Activated T-cell treated with anti-CD3 and anti-CD28 coated beads, Interleukin-2, amount 50 U/mL, for 4 hours (primary cell): ENCODE results near the gene RBCK1. TPM values are rescaled to one million over a fixed set of nuclear protein-coding genes. Genes with fewer than 3 reads are reported as not detected.
"Not testable (repeated sequence)": the region's sequence is repeated elsewhere in the genome, so short reads cannot be mapped to it uniquely, and the experiment has no call there.

Experiments
- ATAC-seq, 2 donors: fragments of 200-7000 bp; cut with Tn5 transposase; one replicate each; pipeline ENCODE4 v1.10.0; 2021
- DNase-seq: peaks from one replicate; pipeline ENCODE4 v3.0.0-alpha.2; 2020
- H3K27me3 Mint-ChIP-seq: one replicate; pipeline ENCODE4 v1.8.0; 2021; ENCODE audit warnings: low read depth, mixed read lengths
- H3K36me3 Mint-ChIP-seq: one replicate; pipeline ENCODE4 v1.8.0; 2022; ENCODE audit warnings: mixed read lengths; ENCODE audit not compliant: insufficient read depth
- H3K4me1 Mint-ChIP-seq: one replicate; pipeline ENCODE4 v1.8.0; 2021; ENCODE audit warnings: low read depth, mixed read lengths
- H3K4me3 Mint-ChIP-seq: one replicate; pipeline ENCODE4 v1.8.0; 2021; ENCODE audit warnings: mild to moderate bottlenecking, moderate library complexity, mixed read lengths
- H3K9me3 Mint-ChIP-seq: one replicate; pipeline ENCODE4 v1.8.0; 2021; ENCODE audit warnings: mixed read lengths
- total RNA-seq, 3 donors: library from RNA; stranded (reverse); gene quantifications; one replicate each; pipeline ENCODE4 v1.2.1, GENCODE V29; 2021

RBCK1 gene
- total RNA-seq, 3 donors from 2014 or later = 87.1 to 104 (median 103) TPM

DNA sequence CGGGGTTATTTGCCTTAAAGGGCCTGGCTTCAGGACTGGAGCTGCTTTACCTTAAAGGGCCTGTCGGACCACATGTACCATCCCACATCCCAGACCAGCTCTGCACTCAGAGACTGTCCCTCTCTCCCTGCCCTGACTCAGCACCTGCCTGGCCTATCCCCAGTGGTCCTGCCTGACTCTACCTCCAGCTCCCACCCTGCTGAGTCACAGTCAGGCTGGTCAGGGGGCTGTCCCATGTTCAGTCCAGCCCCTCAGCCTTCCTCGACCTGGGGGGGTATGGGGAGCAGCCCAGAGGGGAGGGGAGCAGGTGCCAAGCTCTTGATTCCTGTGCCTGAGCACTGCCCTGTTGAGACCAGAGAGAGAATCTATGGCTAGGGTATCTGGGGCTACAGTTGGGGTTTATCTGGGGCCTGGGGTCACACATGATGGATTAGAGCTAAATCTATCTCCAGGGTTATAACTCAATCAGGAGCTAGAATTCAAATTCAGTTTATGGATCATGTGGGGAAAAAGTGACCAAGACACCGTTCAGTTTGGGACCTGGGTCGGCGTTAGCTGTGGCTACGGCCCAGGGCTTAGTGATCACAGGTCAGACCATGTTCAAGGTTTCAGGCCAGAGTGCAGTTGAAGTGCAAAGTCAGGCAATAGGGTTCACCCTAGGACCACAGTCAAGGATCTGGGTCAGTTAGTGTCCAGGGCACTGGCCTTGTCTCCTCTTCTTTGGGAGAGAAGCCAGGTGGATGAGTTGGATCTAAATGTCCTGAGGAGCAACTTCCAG, 36.9 kb upstream of the RBCK1 start:
- ATAC-seq = no peak
- Mint-ChIP-seq H3K36me3 (no peaks in the 10 kb centered on the region), H3K4me3 (no peak overlapping the region), H3K4me1 (peaks cover 19% of the 10 kb centered on the region), H3K9me3 (no peaks in the 10 kb centered on the region), H3K27me3 (peaks cover 2% of the 10 kb centered on the region)
- DNase-seq = no peak

DNA sequence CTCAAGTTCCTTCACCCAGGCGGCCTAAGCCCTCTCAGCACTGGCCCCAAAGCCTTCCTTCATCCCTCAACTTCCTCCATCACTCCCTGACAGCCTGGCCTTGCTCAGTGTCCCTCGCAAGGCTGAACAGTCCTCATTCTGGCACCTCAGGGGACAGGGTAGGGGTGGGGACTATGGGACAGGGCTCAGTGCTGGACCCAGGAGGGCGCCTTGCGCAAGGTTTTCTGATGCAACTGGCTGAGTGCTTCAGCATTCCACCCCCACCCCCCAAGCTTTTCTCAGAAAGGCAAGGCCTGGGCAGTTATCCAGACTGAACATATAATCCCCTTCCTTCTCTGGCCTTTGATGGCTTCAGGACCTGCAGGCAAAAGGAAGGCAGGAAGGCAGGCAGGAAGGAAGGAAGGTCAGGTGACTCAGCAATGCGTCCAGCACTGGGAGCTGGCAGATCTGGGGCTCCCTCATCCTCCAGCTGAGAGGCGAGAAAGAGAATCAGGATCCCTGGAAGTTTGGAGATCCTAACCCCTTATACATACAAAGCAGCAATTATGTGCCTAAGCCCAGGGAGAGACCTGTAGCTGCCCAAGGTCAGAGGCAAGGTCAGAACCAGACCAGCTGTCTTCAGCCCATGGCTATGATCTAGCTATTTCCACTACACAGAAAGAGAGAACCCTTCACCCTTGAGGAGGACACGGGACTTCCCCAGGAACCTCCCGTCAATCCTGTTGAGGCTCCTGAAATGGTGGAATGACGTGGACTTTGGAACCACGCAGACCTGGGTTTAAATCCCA, 36.1 kb upstream of the RBCK1 start:
- peaks cover 2% of the 10 kb centered on the region for H3K27me3 Mint-ChIP-seq
- DNase-seq (no peak), ATAC-seq (no peak)
- no peak overlapping the region for H3K4me3 Mint-ChIP-seq
- peaks cover 15% of the 10 kb centered on the region for H3K4me1 Mint-ChIP-seq
- H3K36me3 Mint-ChIP-seq = no peaks in the 10 kb centered on the region
- no peaks in the 10 kb centered on the region for H3K9me3 Mint-ChIP-seq

DNA sequence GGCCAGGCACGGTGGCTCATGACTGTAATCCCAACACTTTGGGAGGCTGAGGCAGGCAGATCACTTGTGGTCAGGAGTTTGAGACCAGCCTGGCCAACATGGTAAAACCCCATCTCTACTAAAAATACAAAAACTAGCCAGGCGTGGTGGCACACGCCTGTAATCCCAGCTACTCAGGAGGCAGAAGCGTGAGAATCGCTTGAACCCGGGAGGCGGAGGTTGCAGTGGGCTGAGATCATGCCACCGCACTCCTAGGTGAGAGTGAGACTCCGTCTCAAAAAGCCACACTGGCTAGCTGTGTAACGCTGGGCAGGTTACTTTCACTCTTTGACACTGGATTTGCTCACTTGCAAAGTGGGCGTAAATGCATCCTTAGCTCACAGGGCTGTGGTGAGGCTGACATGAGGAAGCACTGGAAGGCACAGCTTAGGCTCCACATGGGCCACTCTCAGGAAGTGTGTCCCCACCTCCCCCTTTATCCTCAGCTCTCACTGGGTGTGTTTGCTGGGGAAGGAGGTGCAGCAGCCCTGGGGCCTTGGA, 35.5 kb upstream of the RBCK1 start:
- peaks cover 11% of the 10 kb centered on the region for H3K4me1 Mint-ChIP-seq
- H3K4me3 Mint-ChIP-seq, H3K27me3 Mint-ChIP-seq, H3K36me3 Mint-ChIP-seq, DNase-seq, H3K9me3 Mint-ChIP-seq: not testable (repeated sequence)
- peak in 1 of 2 donors; percentile 50 for ATAC-seq

DNA sequence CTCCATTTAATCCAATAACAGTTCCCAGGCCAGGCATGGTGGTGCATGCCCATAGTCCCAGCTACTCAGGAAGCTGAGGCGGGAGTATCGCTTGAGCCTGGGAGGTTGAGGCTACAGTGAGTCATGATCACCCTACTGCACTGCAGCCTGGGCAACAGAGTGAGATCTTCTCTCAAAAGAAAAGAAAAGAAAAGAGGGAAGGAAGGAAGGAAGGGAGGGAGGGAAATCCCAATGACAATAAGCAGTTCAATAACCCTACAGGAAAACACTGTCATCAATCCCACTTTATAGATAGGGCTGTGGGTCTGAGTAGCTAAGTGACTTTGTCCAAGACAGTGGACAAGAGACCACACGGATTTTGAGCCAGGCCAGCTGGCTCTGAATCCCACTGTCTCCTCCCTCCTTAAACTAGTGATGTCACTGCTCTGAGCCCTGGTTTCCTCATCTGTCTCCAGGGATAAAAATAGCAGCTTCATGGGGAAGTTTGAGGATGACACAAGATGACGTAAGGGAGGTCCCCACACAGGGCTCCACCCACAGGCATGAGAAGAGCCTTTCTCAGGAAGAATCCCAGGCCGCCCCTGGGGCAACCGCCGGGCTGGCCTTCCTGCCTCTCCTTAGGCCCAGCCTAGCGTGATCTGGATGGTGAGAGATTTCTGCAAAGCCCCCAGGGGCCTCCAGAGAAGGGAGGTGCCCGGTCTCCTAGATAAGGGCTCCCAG, 34.8 kb upstream of the RBCK1 start:
- Mint-ChIP-seq H3K27me3 (peaks cover 2% of the 10 kb centered on the region), H3K4me1 (peaks cover 11% of the 10 kb centered on the region), H3K36me3 (no peaks in the 10 kb centered on the region), H3K4me3 (no peak overlapping the region), H3K9me3 (no peaks in the 10 kb centered on the region)
- DNase-seq = no peak
- ATAC-seq = no peak

DNA sequence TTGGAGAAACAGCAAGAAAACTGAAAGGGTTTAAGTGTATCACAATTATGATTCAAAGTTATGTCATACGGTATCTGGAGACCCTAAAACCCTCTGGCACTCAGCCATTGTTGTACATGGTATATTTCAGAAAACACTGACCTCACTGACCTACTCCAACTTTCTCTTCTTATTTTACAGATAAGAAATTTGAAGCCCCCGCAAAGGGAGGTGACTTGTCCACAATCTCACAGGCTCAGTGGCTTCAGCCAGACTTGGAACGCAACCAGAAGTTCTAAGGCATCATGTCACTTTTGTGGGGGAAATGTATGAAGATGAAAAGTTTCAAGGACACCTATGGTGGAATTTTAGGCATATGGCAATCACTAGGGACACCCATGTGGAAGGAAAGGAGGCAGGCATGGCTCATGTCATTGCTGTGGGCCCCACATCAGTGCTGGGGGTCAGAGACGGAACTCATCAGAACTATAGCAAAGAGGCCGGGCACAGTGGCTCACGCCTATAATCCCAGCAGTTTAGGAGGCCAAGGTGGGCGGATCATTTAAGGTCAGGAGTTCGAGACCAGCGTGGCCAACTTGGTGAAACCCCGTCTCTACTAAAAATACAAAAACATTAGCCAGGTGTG, 32.7 kb upstream of the RBCK1 start:
- no peaks in the 10 kb centered on the region for H3K36me3 Mint-ChIP-seq
- no peak overlapping the region for H3K4me3 Mint-ChIP-seq
- no peaks in the 10 kb centered on the region for H3K9me3 Mint-ChIP-seq
- no peak for DNase-seq
- no peak for ATAC-seq
- peaks cover 11% of the 10 kb centered on the region for H3K4me1 Mint-ChIP-seq
- H3K27me3 Mint-ChIP-seq = no peaks in the 10 kb centered on the region

DNA sequence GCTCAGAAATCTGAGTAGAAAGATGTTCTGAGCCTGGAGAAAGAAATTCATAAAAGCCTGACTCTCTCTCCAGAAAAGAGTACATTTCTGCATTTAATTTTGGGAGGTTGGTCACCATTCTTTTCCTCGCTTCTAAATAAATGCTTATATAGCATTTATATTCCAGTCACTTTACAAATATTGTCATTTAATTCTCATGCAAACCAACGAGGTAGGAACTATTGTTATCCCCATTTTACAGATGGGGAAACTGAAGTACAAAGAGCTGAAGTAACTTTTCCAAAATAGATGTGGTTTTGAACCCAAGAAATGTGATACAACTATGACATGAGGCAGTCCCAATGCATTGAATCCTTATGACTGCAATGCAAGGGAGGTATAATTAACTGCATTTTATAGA, 32.0 kb upstream of the RBCK1 start:
- no peaks in the 10 kb centered on the region for H3K9me3 Mint-ChIP-seq
- no peak overlapping the region for H3K4me3 Mint-ChIP-seq
- no peak for ATAC-seq
- DNase-seq = no peak
- peaks cover 11% of the 10 kb centered on the region for H3K4me1 Mint-ChIP-seq
- no peaks in the 10 kb centered on the region for H3K27me3 Mint-ChIP-seq
- H3K36me3 Mint-ChIP-seq = no peaks in the 10 kb centered on the region

DNA sequence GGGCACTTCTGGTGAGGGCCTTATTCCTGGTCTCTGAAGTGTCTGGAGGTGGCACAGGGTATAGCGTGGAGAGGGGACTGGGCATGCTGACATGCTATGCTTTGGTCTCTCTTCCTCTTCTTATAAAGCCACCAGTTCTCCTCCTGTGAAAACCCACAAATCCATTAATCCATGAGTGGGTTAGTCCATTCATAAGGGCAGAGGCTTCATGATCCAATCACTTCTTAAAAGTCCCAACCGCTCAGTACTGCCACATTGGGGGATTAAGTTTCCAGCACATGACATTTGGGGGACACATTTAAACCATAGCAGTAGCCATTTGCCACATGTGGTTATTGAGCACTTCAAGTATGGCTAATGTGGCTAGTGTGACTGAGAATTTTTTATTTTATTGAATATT, 31.3 kb upstream of the RBCK1 start:
- no peak for ATAC-seq
- no peaks in the 10 kb centered on the region for H3K27me3 Mint-ChIP-seq
- no peak for DNase-seq

DNA sequence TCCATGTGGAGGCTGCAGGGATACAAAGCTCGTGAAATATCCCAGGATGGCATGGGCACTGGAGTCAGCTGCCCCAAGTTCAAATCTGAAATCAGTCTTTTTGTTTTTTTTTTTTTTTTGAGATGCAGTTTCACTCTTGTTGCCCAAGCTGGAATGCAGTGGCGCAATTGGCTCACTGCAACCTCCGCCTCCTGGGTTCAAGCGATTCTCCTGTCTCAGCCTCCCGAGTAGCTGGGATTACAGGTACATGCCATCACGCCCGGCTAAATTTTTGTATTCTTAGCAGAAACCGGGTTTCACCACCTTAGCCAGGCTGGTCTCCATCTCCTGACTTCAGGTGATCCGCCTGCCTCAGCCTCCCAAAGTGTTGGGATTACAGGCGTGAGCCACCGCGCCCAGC, 30.5 kb upstream of the RBCK1 start:
- not testable (repeated sequence) for H3K27me3 Mint-ChIP-seq, H3K4me1 Mint-ChIP-seq, H3K36me3 Mint-ChIP-seq, H3K4me3 Mint-ChIP-seq, H3K9me3 Mint-ChIP-seq, DNase-seq, ATAC-seq

More for the DNA sequence above, 31.3 kb upstream of the RBCK1 start:
- Mint-ChIP-seq H3K9me3 (no peaks in the 10 kb centered on the region), H3K4me1 (peaks cover 8% of the 10 kb centered on the region), H3K36me3 (no peaks in the 10 kb centered on the region), H3K4me3 (no peak overlapping the region)

DNA sequence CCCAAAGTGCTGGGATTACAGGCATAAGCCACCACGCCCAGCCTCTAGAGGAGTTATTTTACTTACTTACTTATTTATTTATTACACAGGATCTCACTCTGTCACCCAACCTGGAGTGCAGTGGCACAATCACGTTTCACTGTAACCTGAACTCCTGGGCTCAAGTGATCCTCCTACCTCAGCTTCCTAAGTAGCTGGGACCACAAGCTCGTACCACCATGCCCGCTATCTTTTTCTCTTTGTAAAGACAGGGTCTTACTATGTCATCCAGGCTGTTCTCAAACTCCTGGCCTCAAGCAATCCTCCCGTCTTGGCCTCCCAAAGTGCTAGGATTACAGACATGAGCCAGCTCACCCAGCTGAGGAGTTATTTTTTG, 29.1 kb upstream of the RBCK1 start:
- Mint-ChIP-seq H3K9me3 (no peaks in the 10 kb centered on the region), H3K36me3 (peaks cover 5% of the 10 kb centered on the region), H3K4me1 (peaks cover 10% of the 10 kb centered on the region), H3K4me3 (no peak overlapping the region), H3K27me3 (no peaks in the 10 kb centered on the region)
- DNase-seq = no peak
- ATAC-seq = no peak

DNA sequence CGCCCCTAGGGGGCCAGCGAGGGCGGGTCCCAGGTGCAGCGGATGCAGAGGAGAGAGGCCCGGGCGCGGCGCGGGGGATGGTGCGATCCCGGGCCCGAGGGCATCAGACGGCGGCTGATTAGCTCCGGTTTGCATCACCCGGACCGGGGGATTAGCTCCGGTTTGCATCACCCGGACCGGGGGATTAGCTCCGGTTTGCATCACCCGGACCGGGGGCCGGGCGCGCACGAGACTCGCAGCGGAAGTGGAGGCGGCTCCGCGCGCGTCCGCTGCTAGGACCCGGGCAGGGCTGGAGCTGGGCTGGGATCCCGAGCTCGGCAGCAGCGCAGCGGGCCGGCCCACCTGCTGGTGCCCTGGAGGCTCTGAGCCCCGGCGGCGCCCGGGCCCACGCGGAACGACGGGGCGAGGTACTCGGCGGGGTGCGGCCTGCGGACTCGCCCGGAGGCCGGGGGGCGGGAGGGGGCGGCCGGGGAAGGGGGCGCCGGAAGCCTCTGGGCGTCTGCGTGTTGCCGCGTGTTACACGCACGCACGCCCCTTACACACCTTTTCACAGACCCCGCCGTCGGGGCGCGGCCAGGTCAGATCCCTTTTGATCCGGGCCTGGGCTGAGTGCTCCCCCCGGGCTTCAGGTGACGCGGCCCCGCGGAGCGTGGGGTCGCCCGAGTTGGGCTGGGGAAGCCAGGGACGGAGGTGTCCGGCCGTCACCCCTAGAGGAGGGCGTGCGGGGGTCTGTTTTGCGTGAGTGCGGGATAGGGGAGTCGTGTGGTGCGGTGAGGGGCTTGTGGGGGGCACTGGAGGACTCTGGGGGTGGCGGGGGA, 27.1 kb upstream of the RBCK1 start:
- peak; percentile 71 to 72 for ATAC-seq
- peaks cover 13% of the 10 kb centered on the region for H3K4me1 Mint-ChIP-seq

DNA sequence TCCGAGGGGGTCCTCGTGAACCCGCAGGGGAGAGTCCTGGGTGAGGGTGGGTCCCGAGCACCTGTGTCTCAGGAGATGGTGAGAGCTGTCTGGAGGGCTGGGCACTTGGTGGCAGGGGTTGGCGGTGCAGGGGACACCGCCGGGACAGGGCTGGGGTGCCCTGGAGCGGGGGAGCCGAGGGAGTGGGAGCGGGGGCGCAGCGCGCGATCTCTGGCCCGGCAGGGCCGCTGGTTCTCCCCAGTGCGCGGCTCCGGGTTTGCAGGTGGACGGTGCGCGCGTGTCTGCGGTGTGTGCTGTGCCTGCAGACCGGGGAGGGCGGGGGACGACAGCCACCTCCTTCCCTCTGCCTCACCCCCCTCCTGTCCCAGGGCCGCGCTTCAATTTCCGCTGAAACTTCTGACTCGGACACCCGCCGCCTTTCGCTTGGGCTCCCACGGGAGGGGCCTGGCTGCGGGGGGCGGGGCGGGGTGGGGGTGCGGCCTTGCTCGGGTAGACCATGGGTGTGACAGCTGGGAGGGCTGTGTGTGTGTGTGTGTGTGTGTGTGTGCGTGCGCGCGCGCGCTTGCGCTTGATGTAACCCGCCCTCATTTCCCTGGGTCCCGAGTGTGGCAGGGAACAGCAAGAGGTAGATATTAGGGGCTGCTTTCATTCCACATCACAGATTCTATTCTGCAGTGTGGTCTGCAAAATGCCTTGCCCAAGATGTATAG, 26.4 kb upstream of the RBCK1 start:
- peak; percentile 68 for DNase-seq
- ATAC-seq = peak; percentile 58 to 63
- Mint-ChIP-seq H3K27me3 (no peaks in the 10 kb centered on the region), H3K9me3 (no peaks in the 10 kb centered on the region), H3K4me1 (peaks cover 13% of the 10 kb centered on the region), H3K36me3 (peaks cover 11% of the 10 kb centered on the region), H3K4me3 (peak overlapping the region; percentile 83)

More for the DNA sequence above, 27.1 kb upstream of the RBCK1 start:
- Mint-ChIP-seq H3K4me3 (peak overlapping the region; percentile 87), H3K9me3 (no peaks in the 10 kb centered on the region), H3K27me3 (no peaks in the 10 kb centered on the region), H3K36me3 (peaks cover 9% of the 10 kb centered on the region)
- peak; percentile 49 for DNase-seq

DNA sequence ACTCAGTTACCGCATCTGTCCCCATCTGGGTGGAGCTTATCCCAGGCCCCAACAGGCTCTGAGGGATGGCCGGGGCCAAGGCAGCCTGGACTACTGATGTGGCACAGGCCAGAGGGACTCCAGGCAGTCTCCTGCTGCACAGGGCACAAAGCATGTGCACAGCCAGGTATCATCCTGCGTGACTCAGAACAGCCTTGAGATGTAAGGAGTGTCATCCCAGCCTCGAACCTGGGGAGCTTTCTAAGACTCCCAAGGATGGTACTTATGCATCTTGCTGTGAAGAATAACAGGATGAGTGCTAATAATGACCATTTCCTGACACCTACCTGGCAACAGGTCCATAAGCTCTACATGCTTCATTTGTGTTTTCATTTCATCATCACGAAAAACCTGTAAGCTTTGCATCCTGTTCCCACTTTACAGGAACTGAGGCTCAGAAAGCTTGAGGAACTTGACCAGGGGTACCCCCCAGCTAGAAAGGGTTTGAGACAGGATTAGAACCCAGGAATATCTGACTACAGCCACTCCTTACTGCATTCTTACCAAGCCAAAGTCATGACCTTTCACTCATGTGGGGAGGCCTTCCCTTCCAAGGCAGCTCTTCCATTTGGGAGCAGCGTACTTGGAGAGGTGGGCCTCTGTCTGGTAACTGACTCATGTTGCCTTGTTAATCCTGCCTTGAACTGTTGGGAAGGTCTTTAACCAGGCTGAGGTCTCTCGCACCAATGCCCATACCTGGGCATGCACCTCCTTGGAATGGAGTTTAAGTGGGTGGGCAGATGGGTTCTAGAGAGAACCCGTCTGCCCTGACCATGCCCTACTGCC, 25.6 kb upstream of the RBCK1 start:
- ATAC-seq (peak; percentile 1), DNase-seq (no peak)
- H3K27me3 Mint-ChIP-seq = no peaks in the 10 kb centered on the region
- H3K4me1 Mint-ChIP-seq = peaks cover 13% of the 10 kb centered on the region
- peaks cover 15% of the 10 kb centered on the region for H3K36me3 Mint-ChIP-seq
- peak overlapping the region; percentile 83 for H3K4me3 Mint-ChIP-seq
- H3K9me3 Mint-ChIP-seq = no peaks in the 10 kb centered on the region
